ENCODE measurements around the gene R3HDM1. TPM values are rescaled to one million over a fixed set of nuclear protein-coding genes. Genes with fewer than 3 reads are reported as not detected.
"Not testable (repeated sequence)": the region's sequence is repeated elsewhere in the genome, so short reads cannot be mapped to it uniquely, and the experiment has no call there.

The R3HDM1 gene
- total and polyA plus RNA-seq, 3 donors from 2014 or later: 50.7 to 106 (median 82.1) TPM

- Histone ChIP-seq H3K27me3 (no peaks in the 10 kb centered on the region), H3K27ac (no peak overlapping the region), H3K4me3 (no peak overlapping the region), H3K4me1 (no peaks in the 10 kb centered on the region), H3K9me3 (no peaks in the 10 kb centered on the region), H3K36me3 (ENCODE audit: low read depth, missing control alignments) (no peaks in the 10 kb centered on the region)
- TF ChIP-seq POLR2A (IDR thresholded peaks at IDR 0.05): no peak
- no peak for TF ChIP-seq CTCF (IDR thresholded peaks at IDR 0.05)
- 83 to 100% methylated on average over 1 of the region's 1 CpG for WGBS, 2 donors
- intact Hi-C loops (cut with DNase I; ENCODE audit: low total_unique reads): no loop called here
- DNase-seq: no peak
Observed at GRCh38 chr2:135525786-135526185, 5.5 kb upstream of the R3HDM1 start.

GRCh38 chr2:135528006-135528405, 3.3 kb upstream of the R3HDM1 start:
- no peak overlapping the region for H3K27ac ChIP-seq
- intact Hi-C loops (cut with DNase I; ENCODE audit: low total_unique reads): no loop called here
- TF ChIP-seq CTCF (IDR thresholded peaks at IDR 0.05) (no peak), POLR2A (IDR thresholded peaks at IDR 0.05) (no peak)
- no peak for DNase-seq
- H3K36me3 ChIP-seq (ENCODE audit: low read depth, missing control alignments): no peaks in the 10 kb centered on the region
- H3K27me3 ChIP-seq: no peaks in the 10 kb centered on the region
- WGBS, 2 donors: 94% methylated on average over 3 of the region's 3 CpGs
- no peak overlapping the region for H3K4me3 ChIP-seq
- H3K9me3 ChIP-seq: no peaks in the 10 kb centered on the region
- H3K4me1 ChIP-seq: peaks cover 2% of the 10 kb centered on the region

GRCh38 chr2:135530313-135531230, 712 bp upstream of the R3HDM1 start, which contains the start of gene ZRANB3:
TSS of gene ZRANB3 (minus strand) at chr2:135531218.
- peak within 1 kb of the TSS; percentile 71 to 96 for H3K27ac ChIP-seq
- peak; percentile 99 for DNase-seq
- no peaks in the 10 kb centered on the region for H3K9me3 ChIP-seq
- intact Hi-C loops (cut with DNase I; ENCODE audit: low total_unique reads): no loop called here
- TF ChIP-seq POLR2A (IDR thresholded peaks at IDR 0.05) (no peak), CTCF (IDR thresholded peaks at IDR 0.05) (no peak)
- 0% methylated on average over 46 of the region's 46 CpGs for WGBS, 2 donors
- peaks cover 8% of the 10 kb centered on the region for H3K4me1 ChIP-seq
- H3K4me3 ChIP-seq: peak within 1 kb of the TSS; percentile 78 to 80
- no peaks in the 10 kb centered on the region for H3K36me3 ChIP-seq (ENCODE audit: low read depth, missing control alignments)
- H3K27me3 ChIP-seq: no peaks in the 10 kb centered on the region

GRCh38 chr2:135532581-135532980, 1.3 kb downstream of the R3HDM1 start:
- 45 to 52% methylated on average over 3 of the region's 3 CpGs for WGBS, 2 donors
- Histone ChIP-seq H3K27me3 (no peaks in the 10 kb centered on the region), H3K27ac (no peak overlapping the region), H3K4me3 (peak overlapping the region; percentile 78 to 80), H3K9me3 (no peaks in the 10 kb centered on the region), H3K36me3 (ENCODE audit: low read depth, missing control alignments) (no peaks in the 10 kb centered on the region), H3K4me1 (peaks cover 8% of the 10 kb centered on the region)
- DNase-seq: no peak
- intact Hi-C loops (cut with DNase I; ENCODE audit: low total_unique reads): no loop called here
- TF ChIP-seq CTCF (IDR thresholded peaks at IDR 0.05): no peak
- TF ChIP-seq POLR2A (IDR thresholded peaks at IDR 0.05): no peak

GRCh38 chr2:135533545-135533944, 2.3 kb downstream of the R3HDM1 start:
- H3K36me3 ChIP-seq (ENCODE audit: low read depth, missing control alignments); H3K4me3 ChIP-seq; H3K9me3 ChIP-seq; H3K27me3 ChIP-seq; intact Hi-C loops (cut with DNase I; ENCODE audit: low total_unique reads); H3K27ac ChIP-seq; DNase-seq; H3K4me1 ChIP-seq: not testable (repeated sequence)
- 84 to 91% methylated on average over 15 of the region's 15 CpGs for WGBS, 2 donors
